ENCODE results near the gene TRIM8.

The TRIM8 gene

DNA sequence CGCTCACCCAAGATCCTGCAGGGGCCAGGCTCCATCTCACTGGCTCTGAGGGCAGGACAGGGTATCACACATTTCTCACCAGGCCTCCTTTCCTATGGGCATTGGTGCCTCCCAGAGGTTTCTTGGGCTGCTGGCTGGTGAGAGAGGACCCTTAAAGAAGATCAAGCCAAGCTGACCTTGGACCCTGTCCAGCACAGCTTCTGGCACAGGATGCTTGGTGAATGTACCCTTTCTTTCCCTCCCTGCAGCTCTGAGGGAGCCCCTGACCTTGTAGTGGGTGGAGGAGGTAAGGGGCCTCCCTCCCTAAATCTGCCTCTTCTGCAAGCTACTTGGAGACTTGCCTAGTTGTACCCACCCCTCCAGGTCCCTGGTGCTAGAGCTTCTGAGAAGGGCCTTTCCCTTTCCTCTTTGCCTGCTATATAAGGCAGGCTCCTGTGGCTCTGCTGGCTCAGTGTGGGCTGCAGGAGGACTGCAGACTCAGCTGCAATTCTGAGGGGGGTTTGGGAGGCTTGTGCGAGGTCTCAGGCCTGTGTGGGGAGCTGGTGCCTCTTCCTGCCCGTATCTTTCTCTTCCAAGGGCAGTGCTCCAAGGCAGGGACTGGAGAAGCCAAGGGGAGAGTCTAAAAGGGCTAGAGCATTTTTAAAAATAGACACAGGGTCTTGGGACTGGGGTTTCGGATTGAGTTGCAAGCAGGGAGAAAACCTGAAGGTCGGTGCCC is 11.7 kb upstream of the TRIM8 start:
- Histone ChIP-seq H3K36me3 (no peaks in the 10 kb centered on the region), H3K27me3 (no peaks in the 10 kb centered on the region), H3K4me3 (ENCODE audit: low read depth, low read length) (no peak overlapping the region), H3K9me3 (no peaks in the 10 kb centered on the region), H3K4me1 (peaks cover 37% of the 10 kb centered on the region)
- no peak for DNase-seq
- TF ChIP-seq, protein P1, sequence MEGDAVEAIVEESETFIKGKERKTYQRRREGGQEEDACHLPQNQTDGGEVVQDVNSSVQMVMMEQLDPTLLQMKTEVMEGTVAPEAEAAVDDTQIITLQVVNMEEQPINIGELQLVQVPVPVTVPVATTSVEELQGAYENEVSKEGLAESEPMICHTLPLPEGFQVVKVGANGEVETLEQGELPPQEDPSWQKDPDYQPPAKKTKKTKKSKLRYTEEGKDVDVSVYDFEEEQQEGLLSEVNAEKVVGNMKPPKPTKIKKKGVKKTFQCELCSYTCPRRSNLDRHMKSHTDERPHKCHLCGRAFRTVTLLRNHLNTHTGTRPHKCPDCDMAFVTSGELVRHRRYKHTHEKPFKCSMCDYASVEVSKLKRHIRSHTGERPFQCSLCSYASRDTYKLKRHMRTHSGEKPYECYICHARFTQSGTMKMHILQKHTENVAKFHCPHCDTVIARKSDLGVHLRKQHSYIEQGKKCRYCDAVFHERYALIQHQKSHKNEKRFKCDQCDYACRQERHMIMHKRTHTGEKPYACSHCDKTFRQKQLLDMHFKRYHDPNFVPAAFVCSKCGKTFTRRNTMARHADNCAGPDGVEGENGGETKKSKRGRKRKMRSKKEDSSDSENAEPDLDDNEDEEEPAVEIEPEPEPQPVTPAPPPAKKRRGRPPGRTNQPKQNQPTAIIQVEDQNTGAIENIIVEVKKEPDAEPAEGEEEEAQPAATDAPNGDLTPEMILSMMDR (IDR thresholded peaks at IDR 0.05; ENCODE audit: low read depth, low read length): no peak

GRCh38 chr10:102633287-102633686 is 11.0 kb upstream of the TRIM8 start:
- no peaks in the 10 kb centered on the region for H3K27me3 ChIP-seq
- no peaks in the 10 kb centered on the region for H3K9me3 ChIP-seq
- H3K36me3 ChIP-seq: no peaks in the 10 kb centered on the region
- DNase-seq: no peak
- peaks cover 30% of the 10 kb centered on the region for H3K4me1 ChIP-seq
- TF ChIP-seq, protein P1 (IDR thresholded peaks at IDR 0.05; ENCODE audit: low read depth, low read length): no peak
- H3K4me3 ChIP-seq (ENCODE audit: low read depth, low read length): no peak overlapping the region

GRCh38 chr10:102633848-102634247 is 10.4 kb upstream of the TRIM8 start:
- Histone ChIP-seq H3K36me3 (no peaks in the 10 kb centered on the region), H3K4me3 (ENCODE audit: low read depth, low read length) (no peak overlapping the region), H3K9me3 (no peaks in the 10 kb centered on the region), H3K27me3 (no peaks in the 10 kb centered on the region), H3K4me1 (peaks cover 27% of the 10 kb centered on the region)
- no peak for DNase-seq
- TF ChIP-seq, protein P1 (IDR thresholded peaks at IDR 0.05; ENCODE audit: low read depth, low read length): no peak

- peaks cover 19% of the 10 kb centered on the region for H3K4me1 ChIP-seq
These were observed 9.6 kb upstream of the TRIM8 start for GRCh38 chr10:102634686-102635085.

GRCh38 chr10:102635377-102635776 is 8.9 kb upstream of the TRIM8 start:
- no peaks in the 10 kb centered on the region for H3K9me3 ChIP-seq
- H3K36me3 ChIP-seq: no peaks in the 10 kb centered on the region
- H3K4me1 ChIP-seq: peaks cover 13% of the 10 kb centered on the region
- no peaks in the 10 kb centered on the region for H3K27me3 ChIP-seq
- H3K4me3 ChIP-seq (ENCODE audit: low read depth, low read length): no peak overlapping the region
- no peak for DNase-seq
- TF ChIP-seq, protein P1 (IDR thresholded peaks at IDR 0.05; ENCODE audit: low read depth, low read length): no peak

More at GRCh38 chr10:102634686-102635085, 9.6 kb upstream of the TRIM8 start:
- no peaks in the 10 kb centered on the region for H3K36me3 ChIP-seq
- H3K9me3 ChIP-seq: no peaks in the 10 kb centered on the region
- H3K27me3 ChIP-seq: no peaks in the 10 kb centered on the region
- DNase-seq: no peak
- no peak overlapping the region for H3K4me3 ChIP-seq (ENCODE audit: low read depth, low read length)
- TF ChIP-seq, protein P1 (IDR thresholded peaks at IDR 0.05; ENCODE audit: low read depth, low read length): no peak

GRCh38 chr10:102639537-102639936 is 4.7 kb upstream of the TRIM8 start:
- Histone ChIP-seq H3K9me3 (no peaks in the 10 kb centered on the region), H3K4me1 (no peaks in the 10 kb centered on the region), H3K27me3 (no peaks in the 10 kb centered on the region), H3K4me3 (ENCODE audit: low read depth, low read length) (no peak overlapping the region), H3K36me3 (no peaks in the 10 kb centered on the region)
- DNase-seq: no peak
- TF ChIP-seq, protein P1 (IDR thresholded peaks at IDR 0.05; ENCODE audit: low read depth, low read length): no peak

All from BE2C (cell line).